ENCODE results near the gene IGSF9.

The IGSF9 gene

GRCh38 chr1:159944623-159945455, 574 bp downstream of the IGSF9 start:
- no peaks in the 10 kb centered on the region for H3K36me3 Mint-ChIP-seq (ENCODE audit: low read depth)
- H3K4me3 Mint-ChIP-seq, result peak overlapping the region; percentile 3
- H3K27me3 Mint-ChIP-seq (ENCODE audit: low read depth), result peaks cover 75% of the 10 kb centered on the region
- no peak overlapping the region for H3K27ac Mint-ChIP-seq
- no peaks in the 10 kb centered on the region for H3K9me3 Mint-ChIP-seq
- peaks cover 3% of the 10 kb centered on the region for H3K4me1 Mint-ChIP-seq (ENCODE audit: low read depth)

GRCh38 chr1:159943908-159944622, 1.3 kb downstream of the IGSF9 start:
- Mint-ChIP-seq H3K4me1 (ENCODE audit: low read depth) (peaks cover 3% of the 10 kb centered on the region), H3K4me3 (no peak overlapping the region), H3K9me3 (no peaks in the 10 kb centered on the region), H3K36me3 (ENCODE audit: low read depth) (no peaks in the 10 kb centered on the region), H3K27me3 (ENCODE audit: low read depth) (peaks cover 73% of the 10 kb centered on the region), H3K27ac (no peak overlapping the region)

GRCh38 chr1:159943278-159943640, 2.2 kb downstream of the IGSF9 start:
- Mint-ChIP-seq H3K27me3 (ENCODE audit: low read depth) (peaks cover 70% of the 10 kb centered on the region), H3K9me3 (no peaks in the 10 kb centered on the region), H3K4me3 (no peak overlapping the region), H3K36me3 (ENCODE audit: low read depth) (no peaks in the 10 kb centered on the region), H3K27ac (no peak overlapping the region), H3K4me1 (ENCODE audit: low read depth) (peaks cover 5% of the 10 kb centered on the region)

- Mint-ChIP-seq H3K4me1 (ENCODE audit: low read depth) (peaks cover 10% of the 10 kb centered on the region), H3K4me3 (no peak overlapping the region), H3K36me3 (ENCODE audit: low read depth) (no peaks in the 10 kb centered on the region), H3K27ac (no peak overlapping the region), H3K27me3 (ENCODE audit: low read depth) (peaks cover 65% of the 10 kb centered on the region), H3K9me3 (no peaks in the 10 kb centered on the region)
Observed at GRCh38 chr1:159942632-159943277, 2.7 kb downstream of the IGSF9 start.

GRCh38 chr1:159941591-159942560, 3.5 kb downstream of the IGSF9 start:
- Mint-ChIP-seq H3K4me3 (no peak overlapping the region), H3K4me1 (ENCODE audit: low read depth) (peaks cover 14% of the 10 kb centered on the region), H3K9me3 (no peaks in the 10 kb centered on the region), H3K36me3 (ENCODE audit: low read depth) (no peaks in the 10 kb centered on the region), H3K27ac (no peak overlapping the region), H3K27me3 (ENCODE audit: low read depth) (peaks cover 58% of the 10 kb centered on the region)

- Mint-ChIP-seq H3K36me3 (ENCODE audit: low read depth) (no peaks in the 10 kb centered on the region), H3K4me1 (ENCODE audit: low read depth) (peaks cover 14% of the 10 kb centered on the region), H3K9me3 (no peaks in the 10 kb centered on the region), H3K27ac (no peak overlapping the region), H3K4me3 (no peak overlapping the region), H3K27me3 (ENCODE audit: low read depth) (peaks cover 53% of the 10 kb centered on the region)
Observed at GRCh38 chr1:159941141-159941540, 4.3 kb downstream of the IGSF9 start.

GRCh38 chr1:159940006-159940620, 5.3 kb downstream of the IGSF9 start:
- H3K27me3 Mint-ChIP-seq (ENCODE audit: low read depth), result peaks cover 55% of the 10 kb centered on the region
- H3K36me3 Mint-ChIP-seq (ENCODE audit: low read depth), result no peaks in the 10 kb centered on the region
- H3K27ac Mint-ChIP-seq, result no peak overlapping the region
- H3K9me3 Mint-ChIP-seq, result no peaks in the 10 kb centered on the region
- H3K4me3 Mint-ChIP-seq, result no peak overlapping the region
- peaks cover 11% of the 10 kb centered on the region for H3K4me1 Mint-ChIP-seq (ENCODE audit: low read depth)

GRCh38 chr1:159939678-159940002, 5.8 kb downstream of the IGSF9 start:
- H3K36me3 Mint-ChIP-seq (ENCODE audit: low read depth), result no peaks in the 10 kb centered on the region
- no peaks in the 10 kb centered on the region for H3K9me3 Mint-ChIP-seq
- peaks cover 11% of the 10 kb centered on the region for H3K4me1 Mint-ChIP-seq (ENCODE audit: low read depth)
- no peak overlapping the region for H3K4me3 Mint-ChIP-seq
- H3K27ac Mint-ChIP-seq, result no peak overlapping the region
- peaks cover 55% of the 10 kb centered on the region for H3K27me3 Mint-ChIP-seq (ENCODE audit: low read depth)

- Mint-ChIP-seq H3K4me3 (no peak overlapping the region), H3K9me3 (no peaks in the 10 kb centered on the region), H3K36me3 (ENCODE audit: low read depth) (no peaks in the 10 kb centered on the region), H3K27ac (no peak overlapping the region), H3K27me3 (ENCODE audit: low read depth) (peaks cover 50% of the 10 kb centered on the region), H3K4me1 (ENCODE audit: low read depth) (peaks cover 11% of the 10 kb centered on the region)
Observed at GRCh38 chr1:159938905-159939677, 6.3 kb downstream of the IGSF9 start.

GRCh38 chr1:159938211-159938852, 7.1 kb downstream of the IGSF9 start:
- Mint-ChIP-seq H3K4me3 (no peak overlapping the region), H3K36me3 (ENCODE audit: low read depth) (no peaks in the 10 kb centered on the region), H3K27ac (no peak overlapping the region), H3K27me3 (ENCODE audit: low read depth) (peaks cover 48% of the 10 kb centered on the region), H3K9me3 (no peaks in the 10 kb centered on the region), H3K4me1 (ENCODE audit: low read depth) (peaks cover 11% of the 10 kb centered on the region)

GRCh38 chr1:159937054-159937750, 8.2 kb downstream of the IGSF9 start:
- H3K27ac Mint-ChIP-seq, result no peak overlapping the region
- H3K4me3 Mint-ChIP-seq, result no peak overlapping the region
- no peaks in the 10 kb centered on the region for H3K36me3 Mint-ChIP-seq (ENCODE audit: low read depth)
- H3K4me1 Mint-ChIP-seq (ENCODE audit: low read depth), result peaks cover 11% of the 10 kb centered on the region
- H3K27me3 Mint-ChIP-seq (ENCODE audit: low read depth), result peaks cover 45% of the 10 kb centered on the region
- H3K9me3 Mint-ChIP-seq, result no peaks in the 10 kb centered on the region

GRCh38 chr1:159936273-159936904, 9.0 kb downstream of the IGSF9 start:
- H3K9me3 Mint-ChIP-seq, result no peaks in the 10 kb centered on the region
- no peak overlapping the region for H3K27ac Mint-ChIP-seq
- peaks cover 44% of the 10 kb centered on the region for H3K27me3 Mint-ChIP-seq (ENCODE audit: low read depth)
- H3K36me3 Mint-ChIP-seq (ENCODE audit: low read depth), result no peaks in the 10 kb centered on the region
- peaks cover 11% of the 10 kb centered on the region for H3K4me1 Mint-ChIP-seq (ENCODE audit: low read depth)
- no peak overlapping the region for H3K4me3 Mint-ChIP-seq

Measured in T-helper 1 cell treated with Interleukin-12 subunit alpha and Interleukin-12 subunit beta and Interleukin-4 antibody, amounts not matched to agents 30 μg/mL and 1 μg/mL, for 36 hours (primary cell).